K562 (cell line): ENCODE data around the gene ALDH8A1. TPM values are rescaled to one million over a fixed set of nuclear protein-coding genes. Genes with fewer than 3 reads are reported as not detected.

Experiments
- ATAC-seq: fragments of 200-7000 bp; cut with Tn5 transposase; 3 replicates; pipeline ENCODE4 v1.9.1; 2020; ENCODE audit warnings: moderate library complexity
- BruUV-seq: library from RNA; stranded (reverse); fragments of 400-500 nt; replicated peaks from 2 replicates; lab custom pipeline; 2021; lab: Mats Ljungman, UMichigan
- CTCF ChIA-PET: fragments of 300-600 bp; formaldehyde crosslinking; extraction: SDS; loops from one replicate; lab custom pipeline; 2021; ENCODE audit warnings: low intra/inter-chr PET ratio; lab: Yijun Ruan, JAX
- POLR2A ChIA-PET: fragments of 300-600, 350-650 bp; sonication (Branson Sonifier 250); formaldehyde crosslinking; extraction: SDS; loops from one replicate; lab custom pipeline; 2021; ENCODE audit warnings: antibody characterized with exemption, inconsistent platforms; lab: Yijun Ruan, JAX
- DNase-seq, 4 experiments: peaks; one replicate each; pipeline versions ENCODE4 v3.0.0 to v3.0.0-alpha.2; 2011 to 2018; ENCODE audit warnings: low spot score in 3 of 4, mixed read lengths in 3 of 4; ENCODE audit errors: extremely low read depth in 1 of 4
- FAIRE-seq: peaks from 2 replicates; lab custom pipeline; 2011; peaks lifted over from hg19 to GRCh38; lab: Jason Lieb, UNC
- H2AFZ ChIP-seq: 2 replicates; pipeline ENCODE4 v1.6.0; 2011; ENCODE audit warnings: low read depth, low read length, control low read depth, inconsistent platforms
- H3K27ac ChIP-seq: fragments of 200-600 bp; 3 replicates; pipeline ENCODE4 v1.8.0; 2011; ENCODE audit warnings: low read depth, mild to moderate bottlenecking, control low read depth, inconsistent platforms, low read length, moderate library complexity, mixed read lengths; ENCODE audit errors: extremely low read depth
- H3K27me3 ChIP-seq, 2 experiments: fragments of 300-600 bp in 1 of 2; 2 replicates in 1 of 2; 3 replicates in 1 of 2; pipeline versions ENCODE4 v1.6.0 to v1.8.0; 2011; ENCODE audit warnings: inconsistent platforms in 2 of 2, low read length in 2 of 2, mild to moderate bottlenecking in 1 of 2, mixed read lengths in 1 of 2, moderate library complexity in 1 of 2; ENCODE audit not compliant: control insufficient read depth in 2 of 2, insufficient read depth in 2 of 2
- H3K36me3 ChIP-seq: fragments of 300-600 bp; 3 replicates; pipeline ENCODE4 v1.8.0; 2011; ENCODE audit warnings: mild to moderate bottlenecking, low read length, inconsistent platforms; ENCODE audit not compliant: control insufficient read depth, insufficient read depth
- H3K4me1 ChIP-seq, 2 experiments: fragments of 200-600 bp in 1 of 2; replicated peaks in 1 of 2; 2 replicates in 1 of 2; 3 replicates in 1 of 2; pipeline versions ENCODE4 v1.5.1 to v1.8.0; 2011; ENCODE audit warnings: inconsistent platforms in 2 of 2, low read length in 2 of 2, mild to moderate bottlenecking in 1 of 2, mixed read lengths in 1 of 2, moderate library complexity in 1 of 2; ENCODE audit not compliant: control insufficient read depth in 2 of 2, insufficient read depth in 2 of 2
- H3K4me2 ChIP-seq: 2 replicates; pipeline ENCODE4 v1.6.1; 2011; ENCODE audit warnings: low read length, control low read depth, inconsistent platforms, mixed read lengths; ENCODE audit not compliant: insufficient read depth
- H3K4me3 ChIP-seq: fragments of 200-600 bp; sonication (generic), shearing (Covaris generic); 2 replicates; pipeline ENCODE4 v1.5.1; 2016; ENCODE audit warnings: control low read depth, inconsistent platforms
- H3K79me2 ChIP-seq: fragments of 200-600 bp; 3 replicates; pipeline ENCODE4 v1.8.0; 2011; ENCODE audit warnings: low read length, inconsistent platforms; ENCODE audit not compliant: control insufficient read depth, insufficient read depth
- H3K9ac ChIP-seq, 2 experiments: 2 replicates each; pipeline versions ENCODE4 v1.6.0 to v1.6.1; 2011; ENCODE audit warnings: low read depth in 2 of 2, low read length in 2 of 2, control low read depth in 1 of 2, inconsistent platforms in 1 of 2, mild to moderate bottlenecking in 1 of 2, mixed read lengths in 1 of 2; ENCODE audit not compliant: insufficient read depth in 1 of 2
- H3K9me1 ChIP-seq: one replicate; pipeline ENCODE4 v1.6.0; 2011; ENCODE audit warnings: inconsistent platforms, mild to moderate bottlenecking, low read length, moderate library complexity; ENCODE audit not compliant: control insufficient read depth, insufficient read depth
- H3K9me3 ChIP-seq: replicated peaks from 2 replicates; pipeline ENCODE4 v1.5.1; 2011; ENCODE audit warnings: low read depth, low read length, inconsistent platforms; ENCODE audit not compliant: control insufficient read depth, insufficient read depth
- H4K20me1 ChIP-seq: replicated peaks from 2 replicates; pipeline ENCODE4 v1.6.1; 2011; ENCODE audit warnings: low read length, inconsistent platforms, mixed read lengths; ENCODE audit not compliant: control insufficient read depth, insufficient read depth
- CBFB ChIP-seq: sonication (generic); formaldehyde crosslinking; IDR thresholded peaks from 2 replicates; pipeline ENCODE4 v1.4.0; 2020; ENCODE audit warnings: mild to moderate bottlenecking, missing genetic modification reagents
- EHMT2 ChIP-seq: fragments of 450-650 bp; IDR thresholded peaks from 2 replicates; pipeline ENCODE4 v1.6.1; 2018; ENCODE audit warnings: antibody characterized with exemption
- ELK1 ChIP-seq: sonication (generic); formaldehyde crosslinking; IDR thresholded peaks from 2 replicates; pipeline ENCODE4 v1.8.1; 2022; ENCODE audit warnings: missing genetic modification reagents
- FOXJ3 ChIP-seq: sonication (generic); formaldehyde crosslinking; IDR thresholded peaks from 2 replicates; pipeline ENCODE4 v1.4.0; 2020; ENCODE audit warnings: mild to moderate bottlenecking, missing genetic modification reagents
- HMGN3 ChIP-seq: IDR thresholded peaks from 2 replicates; pipeline ENCODE4 v1.6.1; 2011; ENCODE audit warnings: borderline replicate concordance, low read depth, mild to moderate bottlenecking, mixed read lengths, low read length; ENCODE audit not compliant: insufficient read length; ENCODE audit errors: extremely low read depth
- IFI16 ChIP-seq: fragments of 250-450 bp; sonication (Bioruptor Pico); IDR thresholded peaks from 2 replicates; pipeline ENCODE4 v2.1.2; 2022; ENCODE audit warnings: mild to moderate bottlenecking, inconsistent platforms
- NCOA1 ChIP-seq: fragments of 450-650 bp; IDR thresholded peaks from 2 replicates; pipeline ENCODE4 v1.6.1; 2016; ENCODE audit warnings: low read depth
- NCOR1 ChIP-seq: fragments of 450-650 bp; IDR thresholded peaks from 2 replicates; pipeline ENCODE4 v1.6.1; 2016; ENCODE audit warnings: mild to moderate bottlenecking, moderate library complexity
- SUPT5H ChIP-seq: fragments of 450-650 bp; IDR thresholded peaks from 2 replicates; pipeline ENCODE4 v1.6.1; 2016
- TAF1 ChIP-seq: IDR thresholded peaks from 2 replicates; pipeline ENCODE4 v1.6.1; 2011; ENCODE audit warnings: mild to moderate bottlenecking, low read length, moderate library complexity; ENCODE audit not compliant: insufficient read depth, control insufficient read depth, severe bottlenecking; ENCODE audit errors: extremely low read depth
- TAF15 ChIP-seq: fragments of 200-400 bp; formaldehyde crosslinking; IDR thresholded peaks from 2 replicates; pipeline ENCODE4 v1.6.1; 2017; ENCODE audit warnings: mild to moderate bottlenecking, low read depth, low read length, moderate library complexity
- XRCC5 ChIP-seq: fragments of 200-400 bp; formaldehyde crosslinking; IDR thresholded peaks from 2 replicates; pipeline ENCODE4 v1.6.1; 2017; ENCODE audit warnings: low read depth, mild to moderate bottlenecking, low read length
- ZFP36 ChIP-seq: fragments of 150-350 bp; IDR thresholded peaks from 2 replicates; pipeline ENCODE4 v1.6.1; 2018; ENCODE audit warnings: low read length, low read depth; ENCODE audit not compliant: partially characterized antibody
- ZNF184 ChIP-seq: sonication (generic); formaldehyde crosslinking; IDR thresholded peaks from 2 replicates; pipeline ENCODE4 v1.5.0; 2020; ENCODE audit warnings: missing genetic modification reagents
- ZNF764 ChIP-seq: fragments of 250-450 bp; sonication (Bioruptor Pico); IDR thresholded peaks from 2 replicates; pipeline ENCODE4 v1.4.0; 2020; ENCODE audit warnings: low read depth, mild to moderate bottlenecking, moderate library complexity
- WGBS: fragments of 100-300 bp; shearing (Covaris generic); methylation state at CpG from one replicate; pipeline ENCODE4 v1.1.6; 2016; ENCODE audit warnings: low coverage, mixed read lengths; ENCODE audit not compliant: insufficient coverage; ENCODE audit errors: missing lambda C conversion rate; 5-methylcytosine and 5-hydroxymethylcytosine counted together
- in situ Hi-C: fragments of 300-500 bp; cut with MboI; formaldehyde crosslinking; loops from 4 replicates; pipeline ENCODE4 v1.15.0; 2018; ENCODE audit warnings: inconsistent platforms, mixed read lengths
- intact Hi-C: fragments of 100-400 bp; cut with micrococcal nuclease; formaldehyde crosslinking; loops from 2 replicates; pipeline ENCODE4 v1.14.2; 2022
- polyA plus RNA-seq, 8 experiments: library from polyadenylated mRNA; depleted of rRNA in 4 of 8; stranded (reverse) in 5 of 8; unstranded in 3 of 8; fragments of >200 nt; fragmentation: Nextera tagmentation in 2 of 8; fragmentation: Illumina TruSeq in 1 of 8; extraction: Ambion mirVana in 2 of 8; extraction: Trizol in 1 of 8; gene quantifications; 2 replicates each; pipeline versions ENCODE4 v1.2.1 to v1.2.3, GENCODE V29; 2011 to 2014; ENCODE audit warnings: inconsistent platforms in 1 of 8, missing spikeins in 1 of 8
- total RNA-seq, 7 experiments: library from RNA; depleted of rRNA in 6 of 7; stranded (reverse); fragments of >200 nt in 6 of 7; fragmentation: Illumina TruSeq in 2 of 7; extraction: Trizol in 2 of 7; gene quantifications; 2 replicates each; pipeline versions ENCODE4 v1.2.1 to v1.2.3, GENCODE V29; 2011 to 2021; ENCODE audit warnings: low replicate concordance in 1 of 7
- TF ChIP-seq, protein P1 (sequence below): fragments of 250-450 bp; sonication (Bioruptor Pico); IDR thresholded peaks from 2 replicates; pipeline ENCODE4 v1.8.0; 2022; ENCODE audit warnings: moderate library complexity, mild to moderate bottlenecking, inconsistent platforms
- TF ChIP-seq, protein P2 (sequence below): IDR thresholded peaks from 3 replicates; pipeline ENCODE4 v1.6.1; 2011; ENCODE audit warnings: borderline replicate concordance, mild to moderate bottlenecking; ENCODE audit not compliant: insufficient read length, insufficient read depth

The ALDH8A1 gene
- total and polyA plus RNA-seq, 9 of the 15 experiments (the other 6 are each of a cell fraction or from before 2014, with no cell fraction given), result 0.03 to 0.18 (median 0.04) TPM; not detected in 2

DNA sequence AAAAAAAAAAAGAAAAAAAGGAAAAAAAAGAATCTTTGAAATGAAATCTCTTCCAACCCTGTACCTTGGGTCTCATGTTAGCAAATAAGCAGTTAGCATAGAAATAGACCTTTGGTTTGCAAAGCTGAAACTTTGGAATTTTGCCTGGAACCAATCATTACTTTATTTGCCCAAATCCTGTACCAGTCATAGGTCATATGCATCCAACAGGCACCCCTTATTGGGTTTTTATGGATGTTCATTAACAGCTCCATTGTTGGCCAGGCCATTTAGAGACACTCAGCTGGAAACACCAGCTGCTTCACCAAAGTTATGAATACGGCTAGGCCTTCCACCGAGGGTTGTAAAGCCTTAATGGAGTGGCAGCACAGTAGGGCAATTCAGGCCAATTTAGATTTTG is 53.0 kb downstream of the ALDH8A1 start:
- Histone ChIP-seq H3K9me3 (no peaks in the 10 kb centered on the region), H3K4me2 (no peak overlapping the region), H4K20me1 (no peaks in the 10 kb centered on the region), H3K36me3 (no peaks in the 10 kb centered on the region), H3K4me1 (no peaks in the 10 kb centered on the region), H3K4me3 (no peak overlapping the region), H3K9me1 (no peaks in the 10 kb centered on the region), H3K79me2 (no peaks in the 10 kb centered on the region), H3K9ac (no peak overlapping the region), H2AFZ (no peak overlapping the region), H3K27ac (no peak overlapping the region), H3K27me3 (peaks cover 5 to 12% of the 10 kb centered on the region in 2 experiments; a peak in 4 of 5 replicates)
- 3% methylated on average over 2 of the region's 2 CpGs for WGBS
- intact Hi-C loops, result no loop called here
- ATAC-seq, result no peak
- ChIA-PET POLR2A (no interaction called here), CTCF (no interaction called here)
- in situ Hi-C loops, result no loop called here
- FAIRE-seq, result no peak
- no TSS peak for BruUV-seq
- TF ChIP-seq, protein P1, sequence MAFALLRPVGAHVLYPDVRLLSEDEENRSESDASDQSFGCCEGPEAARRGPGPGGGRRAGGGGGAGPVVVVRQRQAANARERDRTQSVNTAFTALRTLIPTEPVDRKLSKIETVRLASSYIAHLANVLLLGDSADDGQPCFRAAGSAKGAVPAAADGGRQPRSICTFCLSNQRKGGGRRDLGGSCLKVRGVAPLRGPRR, result no peak
- TF ChIP-seq TAF1, result no peak
- TF ChIP-seq NCOR1, result no peak
- no peak for TF ChIP-seq ZNF184 (CRISPR knock-in tag)
- TF ChIP-seq SUPT5H, result no peak
- no peak for TF ChIP-seq CBFB (CRISPR knock-in tag)
- no peak for TF ChIP-seq ZNF764
- no peak for TF ChIP-seq IFI16 (CRISPR knock-in tag)
- TF ChIP-seq FOXJ3 (CRISPR knock-in tag), result no peak
- no peak for TF ChIP-seq ZFP36
- TF ChIP-seq ELK1 (CRISPR knock-in tag), result no peak
- TF ChIP-seq HMGN3, result no peak
- TF ChIP-seq, protein P2, sequence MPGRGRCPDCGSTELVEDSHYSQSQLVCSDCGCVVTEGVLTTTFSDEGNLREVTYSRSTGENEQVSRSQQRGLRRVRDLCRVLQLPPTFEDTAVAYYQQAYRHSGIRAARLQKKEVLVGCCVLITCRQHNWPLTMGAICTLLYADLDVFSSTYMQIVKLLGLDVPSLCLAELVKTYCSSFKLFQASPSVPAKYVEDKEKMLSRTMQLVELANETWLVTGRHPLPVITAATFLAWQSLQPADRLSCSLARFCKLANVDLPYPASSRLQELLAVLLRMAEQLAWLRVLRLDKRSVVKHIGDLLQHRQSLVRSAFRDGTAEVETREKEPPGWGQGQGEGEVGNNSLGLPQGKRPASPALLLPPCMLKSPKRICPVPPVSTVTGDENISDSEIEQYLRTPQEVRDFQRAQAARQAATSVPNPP, result no peak
- no peak for TF ChIP-seq NCOA1
- TF ChIP-seq TAF15, result no peak
- no peak for TF ChIP-seq EHMT2
- no peak for TF ChIP-seq XRCC5
- no peak for DNase-seq
